Prostate gland (tissue), 2 donors: ENCODE measurements around the gene EPB41L4A. TPM values are rescaled to one million over a fixed set of nuclear protein-coding genes. Genes with fewer than 3 reads are reported as not detected.

Source experiments
- DNase-seq: peaks from one replicate; pipeline ENCODE4 v3.0.0-alpha.2; 2019; ENCODE audit warnings: low spot score
- H3K27ac ChIP-seq, 2 donors: fragments of 200-600 bp; sonication (generic); 2 replicates each; pipeline ENCODE4 v1.5.1; 2017 to 2019
- H3K27me3 ChIP-seq: fragments of 200-600 bp; sonication (generic); replicated peaks from 2 replicates; pipeline ENCODE4 v1.5.1; 2019; ENCODE audit not compliant: insufficient read depth
- H3K36me3 ChIP-seq, 2 donors: fragments of 200-600 bp; sonication (generic); 1 replicate in 1 of 2; 2 replicates in 1 of 2; pipeline versions ENCODE4 v1.5.1 to v1.8.1; 2017 to 2019
- H3K4me1 ChIP-seq: fragments of 200-600 bp; sonication (generic); replicated peaks from 2 replicates; pipeline ENCODE4 v1.5.1; 2019
- H3K4me3 ChIP-seq, 2 donors: fragments of 200-600 bp; sonication (generic); 2 replicates each; pipeline ENCODE4 v1.5.1; 2017 to 2019
- H3K9me3 ChIP-seq: fragments of 200-600 bp; sonication (generic); 2 replicates; pipeline ENCODE4 v1.5.1; 2017
- POLR2A ChIP-seq: fragments of 450-650 bp; IDR thresholded peaks from one replicate; pipeline ENCODE4 v1.6.1; 2016; ENCODE audit warnings: antibody characterized with exemption, mild to moderate bottlenecking
- POLR2AphosphoS5 ChIP-seq: sonication (generic); formaldehyde crosslinking; IDR thresholded peaks from one replicate; pipeline ENCODE4 v1.6.1; 2017; ENCODE audit warnings: antibody characterized with exemption
- WGBS: methylation state at CpG from one replicate; pipeline ENCODE4 v1.1.5; 2018; 5-methylcytosine and 5-hydroxymethylcytosine counted together
- intact Hi-C: fragments of 100-400 bp; cut with DNase I; formaldehyde crosslinking; loops from one replicate; pipeline ENCODE4 v1.14.2; 2022
- total RNA-seq, 2 donors: library from RNA; depleted of rRNA; stranded (reverse); fragments of >200 nt; gene quantifications; one replicate each; pipeline ENCODE4 v1.1.0, GENCODE V29; 2016
- TF ChIP-seq, protein P1 (sequence below), 4 experiments: fragments of 200-600 bp in 2 of 4; fragments of 450-650 bp in 2 of 4; sonication (generic) in 2 of 4; IDR thresholded peaks; 1 replicate in 3 of 4; 2 replicates in 1 of 4; pipeline ENCODE4 v1.5.1; 2016 to 2019; ENCODE audit warnings: antibody characterized with exemption in 4 of 4, mild to moderate bottlenecking in 2 of 4, moderate library complexity in 2 of 4

The EPB41L4A gene
- total RNA-seq, 2 donors from 2014 or later = 23.0 to 37.5 TPM

DNA sequence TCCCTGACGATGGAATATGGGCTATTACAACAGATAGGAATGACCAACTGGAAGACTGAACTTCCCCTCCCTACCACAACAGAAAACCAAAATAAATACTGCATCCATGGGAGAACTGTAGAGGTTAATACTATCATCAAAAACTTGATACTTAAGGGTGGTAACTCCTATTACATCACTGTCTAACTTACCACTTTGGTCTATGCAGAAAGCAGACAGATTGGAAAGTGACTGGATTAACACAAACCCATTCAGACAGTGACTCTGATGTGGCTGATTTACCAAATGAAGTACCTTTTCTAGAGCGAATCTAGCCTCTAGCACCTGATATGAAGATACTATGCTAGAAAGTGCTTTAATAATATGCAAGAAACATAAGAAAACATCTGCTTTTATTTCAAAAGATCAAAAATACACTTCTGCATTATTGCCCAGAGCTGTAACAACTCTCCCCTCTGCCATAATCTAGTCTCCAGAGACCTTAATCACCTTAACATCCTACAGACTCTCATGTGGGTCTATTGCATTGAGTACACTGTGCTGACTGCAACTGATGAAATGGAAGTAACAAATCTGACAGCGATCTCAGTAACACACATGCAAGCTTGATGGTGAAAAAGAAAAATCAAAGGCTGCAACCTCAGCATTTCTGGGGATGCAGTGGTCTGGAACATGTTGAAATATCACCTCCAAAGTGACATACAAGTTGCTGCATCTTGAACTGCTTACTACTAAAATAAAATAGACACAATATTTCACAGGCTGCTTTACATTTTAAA, 62.7 kb downstream of the EPB41L4A start:
- no peak for DNase-seq
- no peaks in the 10 kb centered on the region for H3K9me3 ChIP-seq
- no peak overlapping the region for H3K27ac ChIP-seq
- H3K4me3 ChIP-seq = no peak overlapping the region
- TF ChIP-seq, protein P1, sequence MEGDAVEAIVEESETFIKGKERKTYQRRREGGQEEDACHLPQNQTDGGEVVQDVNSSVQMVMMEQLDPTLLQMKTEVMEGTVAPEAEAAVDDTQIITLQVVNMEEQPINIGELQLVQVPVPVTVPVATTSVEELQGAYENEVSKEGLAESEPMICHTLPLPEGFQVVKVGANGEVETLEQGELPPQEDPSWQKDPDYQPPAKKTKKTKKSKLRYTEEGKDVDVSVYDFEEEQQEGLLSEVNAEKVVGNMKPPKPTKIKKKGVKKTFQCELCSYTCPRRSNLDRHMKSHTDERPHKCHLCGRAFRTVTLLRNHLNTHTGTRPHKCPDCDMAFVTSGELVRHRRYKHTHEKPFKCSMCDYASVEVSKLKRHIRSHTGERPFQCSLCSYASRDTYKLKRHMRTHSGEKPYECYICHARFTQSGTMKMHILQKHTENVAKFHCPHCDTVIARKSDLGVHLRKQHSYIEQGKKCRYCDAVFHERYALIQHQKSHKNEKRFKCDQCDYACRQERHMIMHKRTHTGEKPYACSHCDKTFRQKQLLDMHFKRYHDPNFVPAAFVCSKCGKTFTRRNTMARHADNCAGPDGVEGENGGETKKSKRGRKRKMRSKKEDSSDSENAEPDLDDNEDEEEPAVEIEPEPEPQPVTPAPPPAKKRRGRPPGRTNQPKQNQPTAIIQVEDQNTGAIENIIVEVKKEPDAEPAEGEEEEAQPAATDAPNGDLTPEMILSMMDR (IDR thresholded peaks at IDR 0.05) = no peak
- TF ChIP-seq POLR2AphosphoS5 = no peak
- TF ChIP-seq POLR2A = no peak
- 96% methylated on average over 3 of the region's 3 CpGs for WGBS
- H3K36me3 ChIP-seq = no peaks in the 10 kb centered on the region
- no peaks in the 10 kb centered on the region for H3K4me1 ChIP-seq
- no peaks in the 10 kb centered on the region for H3K27me3 ChIP-seq
- intact Hi-C loops = no loop called here

DNA sequence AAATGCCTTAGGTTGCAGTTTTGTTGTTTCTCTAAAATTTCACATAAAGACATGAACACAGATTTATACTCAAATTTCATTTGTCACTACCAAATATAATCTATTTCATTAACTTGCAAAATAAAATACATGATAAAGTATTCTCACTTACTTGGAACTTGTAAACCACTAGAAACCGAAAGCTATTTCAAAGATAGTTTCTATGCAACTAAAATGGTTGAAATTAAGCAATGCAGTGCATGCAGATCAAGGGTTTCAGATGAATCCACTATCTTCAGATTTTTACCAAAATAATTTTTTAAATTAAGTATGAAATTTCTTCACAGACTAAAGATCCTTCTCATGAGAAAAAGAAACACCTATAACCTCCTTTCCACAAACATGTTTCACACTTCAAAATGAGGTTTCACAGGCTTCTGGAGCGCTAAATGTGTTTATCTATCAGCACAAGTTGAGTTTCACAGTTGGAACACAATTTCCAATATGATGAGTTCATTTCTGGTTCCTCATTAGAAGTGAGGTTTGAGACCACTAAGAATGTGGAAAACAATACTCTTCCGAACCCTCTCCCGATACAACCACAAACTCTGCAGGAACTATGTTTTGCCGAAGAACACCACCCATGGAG, 63.9 kb downstream of the EPB41L4A start:
- no peak overlapping the region for H3K4me3 ChIP-seq
- no peak overlapping the region for H3K27ac ChIP-seq
- no peaks in the 10 kb centered on the region for H3K9me3 ChIP-seq
- H3K36me3 ChIP-seq = no peaks in the 10 kb centered on the region
- intact Hi-C loops = no loop called here
- no peaks in the 10 kb centered on the region for H3K27me3 ChIP-seq
- 89% methylated on average over 5 of the region's 5 CpGs for WGBS
- no peaks in the 10 kb centered on the region for H3K4me1 ChIP-seq
- no peak for TF ChIP-seq POLR2AphosphoS5
- TF ChIP-seq, protein P1 (IDR thresholded peaks at IDR 0.05) = no peak
- TF ChIP-seq POLR2A = no peak
- no peak for DNase-seq

DNA sequence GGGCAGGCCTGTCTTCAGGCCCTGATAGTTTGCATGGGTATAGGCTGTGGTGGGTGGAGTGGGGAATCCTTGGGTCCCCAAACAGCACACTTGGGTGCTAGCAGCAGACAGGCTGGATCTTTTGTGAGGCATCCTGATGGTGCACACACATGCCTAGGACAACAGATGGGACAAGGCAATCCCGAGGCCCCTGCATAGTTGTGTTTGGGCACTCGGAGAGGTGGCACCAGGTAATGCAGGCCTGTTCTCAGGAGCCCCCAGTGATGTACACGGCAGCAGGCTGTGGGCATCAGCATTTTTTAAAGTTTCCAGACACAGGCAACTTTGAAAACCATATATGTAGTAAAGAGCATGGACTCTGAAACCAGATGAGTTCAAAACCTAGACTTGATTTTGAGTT, 65.4 kb downstream of the EPB41L4A start:
- Histone ChIP-seq H3K4me1 (no peaks in the 10 kb centered on the region), H3K4me3 (no peak overlapping the region), H3K27me3 (no peaks in the 10 kb centered on the region), H3K27ac (no peak overlapping the region), H3K36me3 (no peaks in the 10 kb centered on the region), H3K9me3 (no peaks in the 10 kb centered on the region)
- DNase-seq = no peak
- intact Hi-C loops = no loop called here
- WGBS = 93% methylated on average over 2 of the region's 3 CpGs
- TF ChIP-seq POLR2AphosphoS5 (no peak), POLR2A (no peak)
- TF ChIP-seq, protein P1 (IDR thresholded peaks at IDR 0.05) = no peak

DNA sequence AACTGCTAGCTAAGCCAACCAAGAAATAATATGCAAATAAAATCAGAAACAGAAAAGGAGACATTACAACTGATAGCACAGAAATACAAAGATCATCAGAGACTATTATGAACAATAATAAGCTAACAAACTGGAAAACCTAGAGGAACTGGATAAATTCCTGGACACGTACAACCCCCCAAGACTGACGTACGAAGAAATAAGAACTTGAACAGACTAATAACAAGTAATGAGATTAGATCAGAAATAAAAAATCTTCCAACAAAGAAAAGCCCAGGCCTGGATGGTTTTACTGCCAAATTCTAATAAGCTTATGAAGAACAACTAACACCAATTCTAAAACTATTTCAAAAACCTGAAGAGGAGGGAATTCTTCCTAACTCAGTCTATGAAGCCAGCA, 67.9 kb downstream of the EPB41L4A start:
- no peaks in the 10 kb centered on the region for H3K36me3 ChIP-seq
- DNase-seq = no peak
- H3K9me3 ChIP-seq = no peaks in the 10 kb centered on the region
- WGBS = 43% methylated on average over 3 of the region's 3 CpGs
- no peak overlapping the region for H3K27ac ChIP-seq
- H3K27me3 ChIP-seq = no peaks in the 10 kb centered on the region
- intact Hi-C loops = no loop called here
- no peaks in the 10 kb centered on the region for H3K4me1 ChIP-seq
- no peak overlapping the region for H3K4me3 ChIP-seq
- no peak for TF ChIP-seq POLR2AphosphoS5
- TF ChIP-seq POLR2A = no peak
- TF ChIP-seq, protein P1 (IDR thresholded peaks at IDR 0.05) = no peak

DNA sequence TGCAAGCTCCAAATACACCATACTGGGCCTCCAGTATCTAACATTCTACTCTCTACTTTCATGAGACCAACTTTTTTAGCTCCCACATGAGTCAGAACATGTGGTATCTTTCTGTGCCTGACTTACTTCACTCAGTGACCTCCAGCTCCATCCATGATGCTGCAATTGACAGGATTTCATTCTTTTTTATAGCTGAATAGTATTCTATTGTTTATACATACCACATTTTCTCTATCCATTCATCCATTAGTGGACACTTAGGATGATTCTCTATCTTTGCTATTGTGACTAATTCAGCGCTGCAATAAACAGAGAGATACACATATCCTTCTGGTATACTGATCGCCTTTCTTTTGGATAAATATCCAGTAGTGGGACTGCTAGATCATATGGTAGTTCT, 68.5 kb downstream of the EPB41L4A start:
- 90% methylated on average over 2 of the region's 2 CpGs for WGBS
- no peak overlapping the region for H3K4me3 ChIP-seq
- DNase-seq = no peak
- no peaks in the 10 kb centered on the region for H3K9me3 ChIP-seq
- no peaks in the 10 kb centered on the region for H3K4me1 ChIP-seq
- TF ChIP-seq POLR2AphosphoS5 = no peak
- TF ChIP-seq POLR2A = no peak
- TF ChIP-seq, protein P1 (IDR thresholded peaks at IDR 0.05) = no peak
- H3K36me3 ChIP-seq = no peaks in the 10 kb centered on the region
- intact Hi-C loops = no loop called here
- H3K27ac ChIP-seq = no peak overlapping the region
- H3K27me3 ChIP-seq = no peaks in the 10 kb centered on the region
